GM19193 (cell line): ENCODE measurements around the gene CBLC.
A peak's percentile ranks its signal among the peaks of the same experiment; 100 is the strongest.

ENCODE experiments used
- POLR2A ChIP-seq: IDR thresholded peaks from 4 replicates; pipeline ENCODE4 v1.6.1; 2011; ENCODE audit not compliant: insufficient read depth, insufficient read length; ENCODE audit errors: extremely low read depth

The CBLC gene

GRCh38 chr19:44741841-44742329 lies 35.8 kb upstream of the CBLC start:
- no peak for TF ChIP-seq POLR2A

- no peak for TF ChIP-seq POLR2A
These were observed 35.2 kb upstream of the CBLC start for GRCh38 chr19:44742330-44743061.

DNA sequence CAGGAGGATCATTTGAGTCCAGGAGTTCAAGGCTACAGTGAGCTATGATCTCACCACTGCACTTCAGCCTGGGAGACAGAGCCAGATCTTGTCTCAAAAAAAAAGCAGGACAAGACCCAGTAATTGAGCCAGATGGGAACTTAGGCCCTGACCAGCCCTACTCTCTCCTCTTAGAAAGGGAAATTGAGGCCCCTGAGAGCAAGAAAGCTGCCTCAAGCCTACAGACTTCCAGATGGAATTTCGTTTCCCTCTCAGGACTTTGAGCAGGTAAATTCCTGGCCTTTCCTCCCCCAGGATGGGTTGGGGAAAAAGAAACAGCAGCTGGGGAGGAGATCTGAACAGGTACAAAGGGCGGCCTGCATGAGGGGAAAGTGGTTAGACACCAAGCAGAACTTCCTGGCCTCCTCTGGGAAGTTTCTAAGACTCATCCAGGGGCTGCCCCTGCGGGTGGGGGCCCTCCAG lies 32.8 kb upstream of the CBLC start:
- TF ChIP-seq POLR2A: no peak

- TF ChIP-seq POLR2A: no peak
These were observed 32.3 kb upstream of the CBLC start for GRCh38 chr19:44745341-44745831.

DNA sequence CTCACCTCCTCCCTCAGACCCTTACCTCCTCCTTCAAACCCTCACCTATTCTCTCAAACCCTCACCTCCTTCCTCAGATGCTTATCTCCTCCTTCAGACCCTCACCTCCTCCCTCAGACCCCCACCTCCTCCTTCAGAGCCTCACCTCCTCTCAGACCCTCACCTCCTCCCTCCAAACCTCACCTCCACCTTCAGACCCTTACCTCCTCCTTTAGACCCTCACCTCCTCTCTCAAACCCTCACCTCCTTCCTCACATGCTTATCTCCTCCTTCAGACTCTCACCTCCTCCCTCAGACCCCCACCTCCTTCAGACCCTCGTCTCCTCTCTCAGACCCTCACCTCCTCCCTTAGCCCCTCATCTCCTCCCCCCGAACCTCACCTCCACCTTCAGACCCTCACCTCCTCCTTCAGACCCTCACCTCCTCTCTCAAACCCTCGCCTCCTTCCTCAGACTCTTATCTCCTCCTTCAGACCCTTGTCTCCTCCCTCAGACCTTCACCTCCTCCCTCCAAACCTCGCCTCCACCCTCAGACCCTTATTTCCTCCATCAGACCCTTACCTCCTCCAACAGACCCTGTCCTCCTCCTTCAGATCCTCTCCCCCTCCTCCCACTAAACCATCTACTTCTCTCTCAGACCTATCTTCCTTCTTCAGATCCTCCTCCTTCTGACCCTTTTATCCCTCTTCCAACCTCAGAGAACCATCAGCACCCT lies 31.6 kb upstream of the CBLC start:
- TF ChIP-seq POLR2A: no peak

GRCh38 chr19:44746616-44746945 lies 31.1 kb upstream of the CBLC start:
- no peak for TF ChIP-seq POLR2A

GRCh38 chr19:44746946-44747738 lies 30.5 kb upstream of the CBLC start:
- no peak for TF ChIP-seq POLR2A

DNA sequence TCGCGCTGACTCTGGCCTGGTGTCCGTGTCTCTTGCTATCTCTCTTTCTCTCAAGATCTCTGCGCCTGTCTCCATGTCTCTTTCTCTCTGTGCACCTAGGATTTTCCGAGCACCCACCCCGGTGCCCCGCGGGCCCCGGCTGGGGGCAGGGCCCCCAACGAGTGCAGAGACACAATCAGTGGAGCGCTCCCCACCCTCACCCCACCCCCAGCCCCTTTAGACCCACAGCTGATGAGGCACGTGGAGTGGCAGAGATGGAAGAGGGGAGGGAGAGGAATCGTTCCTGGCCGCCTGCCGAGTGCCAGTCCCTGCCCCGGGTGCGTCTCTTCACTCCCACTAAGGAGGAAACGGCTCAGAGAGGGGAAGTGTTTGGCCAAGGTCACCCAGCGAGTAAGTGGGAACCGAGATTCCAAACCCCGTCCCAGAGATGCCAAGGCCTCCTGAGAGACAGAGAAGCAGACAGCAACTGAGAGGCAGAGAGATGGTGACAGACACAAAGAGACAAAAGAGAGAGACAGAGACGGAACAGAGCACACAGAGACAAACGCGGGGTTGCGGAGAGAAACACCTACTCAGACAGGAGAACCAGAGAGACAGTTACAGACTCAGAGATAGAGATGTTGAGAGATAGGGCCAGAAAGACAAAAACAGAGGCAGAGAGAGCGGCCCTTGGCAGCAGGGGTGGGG lies 29.8 kb upstream of the CBLC start:
- peak; percentile 47 for TF ChIP-seq POLR2A

DNA sequence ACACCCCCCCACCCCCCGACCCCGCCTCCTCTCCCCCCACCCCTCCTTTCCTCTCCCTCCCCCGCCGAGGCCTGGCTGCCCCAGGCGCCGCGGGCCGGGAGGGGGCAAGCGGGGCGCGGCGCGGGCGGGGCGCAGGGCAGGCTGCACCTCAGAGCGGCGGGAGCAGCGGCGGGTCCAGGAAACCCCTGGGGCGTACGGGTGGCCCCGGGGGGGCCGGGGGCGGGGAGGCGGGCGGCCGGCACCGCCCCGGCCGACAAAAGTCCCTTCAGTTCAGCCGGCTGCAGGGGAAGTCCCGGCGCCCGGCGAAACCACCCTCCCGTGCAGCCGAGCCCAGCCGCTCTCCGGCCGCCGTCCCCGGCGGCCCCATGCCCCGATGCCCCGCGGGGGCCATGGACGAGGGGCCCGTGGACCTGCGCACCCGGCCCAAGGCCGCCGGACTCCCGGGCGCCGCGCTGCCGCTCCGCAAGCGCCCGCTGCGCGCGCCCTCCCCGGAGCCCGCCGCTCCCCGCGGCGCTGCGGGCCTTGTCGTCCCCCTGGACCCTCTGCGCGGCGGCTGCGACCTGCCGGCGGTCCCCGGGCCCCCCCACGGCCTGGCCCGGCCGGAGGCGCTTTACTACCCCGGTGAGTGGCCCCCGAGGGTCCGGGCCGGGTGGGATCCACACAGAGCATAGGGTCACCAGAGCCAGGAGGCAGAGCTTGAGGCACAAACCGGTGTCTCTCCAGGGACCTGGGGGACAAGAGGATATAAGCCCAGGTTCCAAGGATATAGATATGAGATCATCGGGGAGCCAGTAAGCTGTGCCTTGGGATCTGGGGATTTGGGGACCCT lies 29.1 kb upstream of the CBLC start, which contains the start of gene BCL3:
Gene BCL3, plus strand, starts transcription at position 283 of the 829 bp plus-strand sequence. Its CDS starts 83 bp downstream, at position 366.
- TF ChIP-seq POLR2A: peak; percentile 60

GRCh38 chr19:44749292-44749691 lies 28.4 kb upstream of the CBLC start:
- TF ChIP-seq POLR2A: no peak

- TF ChIP-seq POLR2A: no peak
These were observed 27.7 kb upstream of the CBLC start for GRCh38 chr19:44749994-44750393.

- no peak for TF ChIP-seq POLR2A
These were observed 25.4 kb upstream of the CBLC start for GRCh38 chr19:44752123-44752815.
